Measurements from ENCODE around the gene CHAT. TPM values are rescaled to one million over a fixed set of nuclear protein-coding genes. Genes with fewer than 3 reads are reported as not detected.

The CHAT gene
- total RNA-seq, 1 donor from 2014 or later, result not detected

DNA sequence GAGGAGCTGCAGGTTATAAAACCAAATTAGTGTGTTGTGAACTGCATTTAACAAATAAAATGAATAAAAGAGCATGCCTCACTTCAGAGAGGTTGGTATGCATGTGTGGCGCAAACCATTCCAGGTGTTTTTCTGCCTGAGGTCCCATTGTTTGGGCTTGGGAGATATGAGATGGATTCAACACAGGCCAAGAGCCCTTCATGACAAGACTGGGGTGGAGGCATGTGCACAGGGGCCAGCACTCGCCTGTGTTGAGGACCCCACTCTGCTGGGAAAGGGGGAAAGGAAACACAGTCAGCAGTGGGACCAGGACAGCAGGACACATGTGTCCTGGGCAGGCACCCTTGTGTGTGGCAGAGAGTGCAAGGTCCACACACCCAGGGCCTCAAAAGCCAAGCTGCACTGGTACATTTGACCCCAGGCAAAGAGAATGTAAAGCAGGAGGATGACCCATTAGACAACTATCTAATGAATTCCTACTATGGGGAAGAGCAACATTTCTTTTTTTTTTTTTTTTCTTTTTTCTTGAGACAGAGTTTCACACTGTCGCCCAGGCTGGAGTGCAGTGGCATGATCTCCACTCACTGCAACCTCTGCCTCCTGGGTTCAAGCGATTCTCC lies 12.9 kb upstream of the CHAT start:
- H3K4me1 Mint-ChIP-seq, result no peaks in the 10 kb centered on the region
- H3K27ac Mint-ChIP-seq, result no peak overlapping the region
- H3K4me3 Mint-ChIP-seq, result no peak overlapping the region
- peaks cover 7% of the 10 kb centered on the region for H3K27me3 Mint-ChIP-seq
- H3K36me3 Mint-ChIP-seq (ENCODE audit: low read depth), result no peaks in the 10 kb centered on the region
- intact Hi-C loops (cut with micrococcal nuclease), result no loop called here
- no peak for DNase-seq
- no peaks in the 10 kb centered on the region for H3K9me3 Mint-ChIP-seq

DNA sequence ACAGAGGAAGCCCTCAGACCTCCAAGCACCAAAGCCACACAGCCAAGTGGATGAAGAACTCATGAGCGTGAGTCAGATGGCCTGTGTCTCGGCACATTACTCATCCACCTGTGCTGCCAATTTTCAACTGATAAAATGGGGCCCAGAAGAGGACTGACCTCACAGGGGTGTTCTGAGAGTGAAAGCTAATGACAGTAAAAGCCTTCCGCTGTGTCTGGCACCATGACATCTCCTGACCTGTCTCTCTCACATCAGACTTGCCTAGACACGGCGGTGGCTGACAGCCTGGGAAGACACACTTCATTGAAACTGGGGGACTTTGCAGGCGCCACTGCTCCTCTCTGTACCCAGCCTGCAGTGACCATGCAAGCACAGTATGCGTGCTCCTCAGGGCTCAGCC lies 12.0 kb upstream of the CHAT start:
- Mint-ChIP-seq H3K4me1 (no peaks in the 10 kb centered on the region), H3K27ac (no peak overlapping the region), H3K36me3 (ENCODE audit: low read depth) (no peaks in the 10 kb centered on the region), H3K9me3 (no peaks in the 10 kb centered on the region), H3K4me3 (no peak overlapping the region), H3K27me3 (peaks cover 7% of the 10 kb centered on the region)
- intact Hi-C loops (cut with micrococcal nuclease), result no loop called here
- DNase-seq, result no peak

DNA sequence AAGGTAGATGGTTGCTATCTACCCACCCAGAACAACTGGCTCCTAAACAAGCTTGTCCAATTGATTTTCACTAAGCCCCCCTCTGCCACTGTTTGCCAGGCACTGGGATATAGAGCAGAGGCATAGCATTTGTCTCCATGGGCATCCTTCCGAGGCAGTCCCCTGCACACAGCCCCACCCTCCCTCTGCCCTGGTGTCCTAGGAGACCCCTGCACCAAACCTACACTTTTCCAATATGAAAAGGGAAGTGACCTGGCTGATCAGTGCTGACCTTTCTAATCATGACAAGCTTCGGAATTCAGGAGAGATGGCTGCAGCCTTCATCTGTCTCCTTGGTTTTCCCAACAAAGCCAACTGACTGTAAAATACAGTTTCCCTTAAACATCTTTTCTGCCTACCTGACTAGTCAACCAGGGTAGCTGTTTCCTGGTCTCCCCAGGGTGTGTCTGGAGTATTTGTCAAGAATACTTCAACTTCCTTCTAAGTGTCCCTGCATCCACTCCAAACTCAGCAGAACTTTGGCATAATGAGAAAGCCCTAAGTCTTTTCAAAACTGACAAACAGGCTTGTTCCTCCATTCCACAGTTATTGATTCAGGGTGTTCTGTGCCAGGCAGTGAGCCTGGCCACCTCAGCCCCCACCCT lies 11.3 kb upstream of the CHAT start:
- Mint-ChIP-seq H3K36me3 (ENCODE audit: low read depth) (no peaks in the 10 kb centered on the region), H3K27me3 (peaks cover 12% of the 10 kb centered on the region), H3K4me3 (no peak overlapping the region), H3K9me3 (no peaks in the 10 kb centered on the region), H3K4me1 (peaks cover 3% of the 10 kb centered on the region), H3K27ac (no peak overlapping the region)
- intact Hi-C loops (cut with micrococcal nuclease), result no loop called here
- DNase-seq, result no peak

DNA sequence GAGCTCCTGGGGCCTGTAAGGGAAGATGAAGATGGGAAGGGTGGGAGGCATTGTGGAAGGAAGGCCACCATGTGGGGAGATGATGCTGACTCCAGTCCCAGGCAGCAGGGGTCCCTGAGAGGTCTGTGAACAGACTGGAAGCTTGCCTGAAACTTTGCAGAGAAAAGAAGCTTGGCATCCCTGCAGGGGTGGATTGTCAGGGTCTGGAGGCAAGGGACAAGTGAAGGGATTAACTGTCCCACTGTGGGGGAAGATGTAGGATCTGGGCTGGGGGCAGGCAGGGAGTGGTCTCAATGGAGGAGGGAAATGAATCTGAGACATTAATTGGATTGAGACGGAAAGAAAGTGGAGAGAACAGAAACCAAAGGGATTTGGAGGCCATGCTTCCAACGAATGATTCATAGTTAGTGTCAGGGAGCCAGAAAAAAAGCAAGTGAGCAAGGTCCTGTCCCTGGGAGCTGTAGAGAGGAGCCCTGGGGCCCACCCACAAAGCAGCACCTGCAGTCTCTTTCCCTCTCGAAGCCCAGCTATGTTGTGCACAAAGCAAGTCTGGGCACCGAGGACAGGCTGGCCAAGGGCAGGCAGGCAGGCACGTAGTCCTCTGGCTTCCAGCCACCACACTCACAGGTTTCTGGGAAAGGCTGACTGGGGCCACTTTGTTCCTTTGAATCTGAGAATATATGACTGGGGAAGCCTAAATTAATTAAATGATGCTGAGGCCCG lies 8.5 kb upstream of the CHAT start:
- Mint-ChIP-seq H3K27me3 (peaks cover 29% of the 10 kb centered on the region), H3K36me3 (ENCODE audit: low read depth) (no peaks in the 10 kb centered on the region)

DNA sequence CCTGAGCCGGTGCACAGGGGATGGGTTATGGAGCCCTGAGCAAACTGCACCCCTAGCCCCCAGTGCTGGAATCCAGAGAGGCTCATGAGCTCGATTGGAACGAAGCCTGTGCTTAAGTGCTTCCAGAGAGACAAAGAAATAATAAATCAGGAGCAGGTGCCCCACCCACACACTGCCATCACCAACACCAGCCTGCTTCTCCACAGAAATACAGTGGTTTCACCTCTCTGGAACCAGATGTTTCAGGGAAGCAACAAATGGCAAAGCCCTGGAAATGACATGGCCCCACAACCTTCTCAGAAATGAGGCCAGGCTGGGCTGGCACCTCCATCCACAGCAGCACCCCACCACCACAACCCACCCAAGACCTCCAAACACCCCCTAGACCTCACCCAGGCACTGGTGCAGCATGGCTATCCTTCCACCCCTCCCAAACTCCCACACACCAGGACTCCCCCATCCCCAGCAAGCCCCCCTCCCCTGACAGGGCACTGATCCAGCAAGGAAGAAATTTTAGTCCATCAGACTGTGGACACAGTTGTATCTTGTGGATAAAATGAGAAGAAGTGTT lies 7.8 kb upstream of the CHAT start:
- Mint-ChIP-seq H3K4me3 (no peak overlapping the region), H3K27ac (no peak overlapping the region), H3K9me3 (no peaks in the 10 kb centered on the region), H3K36me3 (ENCODE audit: low read depth) (no peaks in the 10 kb centered on the region), H3K4me1 (peaks cover 3% of the 10 kb centered on the region), H3K27me3 (peaks cover 31% of the 10 kb centered on the region)
- no peak for DNase-seq
- intact Hi-C loops (cut with micrococcal nuclease), result loop anchor here (2.0 to 5.0 kb wide), 2 partner anchors 157 to 209 kb away; partner anchors contain the start of genes DRGX and OGDHL

More for the DNA sequence above, 8.5 kb upstream of the CHAT start:
- H3K4me3 Mint-ChIP-seq, result no peak overlapping the region
- no peaks in the 10 kb centered on the region for H3K9me3 Mint-ChIP-seq
- intact Hi-C loops (cut with micrococcal nuclease), result loop anchor here (5.0 kb wide), 1 partner anchor 208 kb away; the partner anchor contains the start of gene DRGX
- no peak overlapping the region for H3K27ac Mint-ChIP-seq
- peaks cover 3% of the 10 kb centered on the region for H3K4me1 Mint-ChIP-seq
- no peak for DNase-seq

DNA sequence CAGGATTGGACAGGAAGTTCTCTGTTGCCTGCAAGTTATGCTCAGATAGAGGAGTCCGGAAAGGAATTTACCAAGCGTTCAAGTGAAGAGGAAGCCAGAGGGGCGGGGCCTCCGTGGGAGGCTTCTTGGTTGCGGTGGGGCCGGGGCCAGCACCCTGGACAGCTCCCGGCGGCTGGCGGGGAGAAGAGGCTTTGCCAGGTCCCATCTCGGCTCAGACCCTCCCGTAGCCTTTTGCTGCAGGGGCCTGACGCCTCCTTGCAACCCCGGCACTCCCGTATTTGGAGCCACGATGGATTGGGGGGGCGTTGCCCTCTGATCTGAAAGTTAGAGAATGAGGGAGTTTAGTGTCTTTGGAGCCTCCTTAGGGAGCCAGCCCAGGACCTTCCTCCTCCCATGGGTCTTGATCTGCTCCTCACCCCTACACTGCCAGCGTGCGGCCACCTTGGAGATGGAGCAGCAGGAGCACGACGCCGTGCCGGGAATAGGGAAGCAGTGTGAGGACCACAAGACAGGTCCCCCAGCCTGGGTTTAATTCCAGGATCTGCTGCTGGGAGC lies 6.8 kb upstream of the CHAT start:
- Mint-ChIP-seq H3K36me3 (ENCODE audit: low read depth) (no peaks in the 10 kb centered on the region), H3K9me3 (peaks cover 2% of the 10 kb centered on the region), H3K4me3 (no peak overlapping the region), H3K27me3 (peaks cover 42% of the 10 kb centered on the region), H3K4me1 (peaks cover 3% of the 10 kb centered on the region), H3K27ac (no peak overlapping the region)
- DNase-seq, result peak; percentile 95
- intact Hi-C loops (cut with micrococcal nuclease), result loop anchor here (2.0 to 5.0 kb wide), 2 partner anchors 156 to 210 kb away; partner anchors contain the start of genes DRGX and OGDHL

DNA sequence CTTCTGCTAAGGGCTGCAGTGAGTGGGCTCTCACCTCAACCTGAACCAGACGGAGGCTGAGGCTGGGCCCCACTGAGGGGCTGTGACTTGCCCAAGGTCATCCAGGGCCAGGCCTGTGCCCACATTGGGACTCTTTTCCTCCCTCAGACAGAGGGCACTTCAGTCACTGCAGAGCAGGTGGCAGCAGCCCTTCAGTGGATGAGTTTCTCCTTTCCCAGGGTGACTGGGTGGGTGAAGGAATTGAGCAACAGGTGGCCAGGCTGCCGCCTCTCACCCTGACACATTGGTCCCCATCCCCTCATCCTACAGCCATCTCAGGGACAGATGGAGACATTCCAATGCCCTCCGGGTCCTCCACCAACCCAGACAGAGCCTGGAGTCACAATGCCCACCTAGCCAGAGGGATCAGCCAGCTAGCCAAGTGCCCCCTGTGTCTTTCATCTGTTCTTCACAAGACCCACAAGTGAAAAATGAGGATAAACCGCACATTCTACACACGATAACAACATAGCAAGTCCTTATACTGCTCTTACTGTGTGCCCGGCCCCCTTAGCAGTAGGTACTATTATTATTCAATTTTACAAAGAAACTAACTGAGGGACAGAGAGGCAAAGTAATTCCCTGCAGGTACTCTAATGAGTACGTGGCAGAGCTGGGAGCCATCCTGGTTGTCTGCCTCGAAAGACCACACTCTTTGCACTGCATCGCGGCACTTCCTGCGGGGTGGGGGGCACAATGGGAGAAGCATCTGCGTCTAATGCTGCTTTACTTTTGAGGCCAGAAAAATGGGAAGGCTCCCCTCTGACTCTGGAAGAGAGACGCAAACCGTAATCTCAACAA lies 5.5 kb upstream of the CHAT start:
- Mint-ChIP-seq H3K36me3 (ENCODE audit: low read depth) (peaks cover 3% of the 10 kb centered on the region), H3K27me3 (peaks cover 53% of the 10 kb centered on the region), H3K4me3 (no peak overlapping the region), H3K4me1 (peaks cover 4% of the 10 kb centered on the region), H3K27ac (no peak overlapping the region), H3K9me3 (peaks cover 7% of the 10 kb centered on the region)
- no peak for DNase-seq
- intact Hi-C loops (cut with micrococcal nuclease), result loop anchor here (5.0 kb wide), 1 partner anchor 211 kb away; the partner anchor contains the start of gene DRGX

DNA sequence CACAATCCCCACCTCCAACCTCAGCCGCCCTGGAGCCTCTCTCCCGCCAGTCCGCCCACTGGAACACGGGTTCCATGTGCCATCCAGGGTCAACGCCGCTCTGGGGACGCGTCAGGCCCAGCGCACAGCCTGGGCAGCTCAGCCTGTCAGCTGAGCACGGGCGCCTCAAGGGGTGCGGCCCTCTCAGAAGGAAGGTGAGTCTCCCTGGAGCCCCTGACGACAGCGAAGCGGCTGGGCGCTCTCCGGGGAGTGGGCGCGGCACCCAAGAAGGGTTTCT lies 4.9 kb upstream of the CHAT start:
- intact Hi-C loops (cut with micrococcal nuclease), result loop anchor here (5.0 kb wide), 1 partner anchor 212 kb away; the partner anchor contains the start of gene DRGX
- Mint-ChIP-seq H3K27me3 (peaks cover 58% of the 10 kb centered on the region), H3K4me1 (peaks cover 4% of the 10 kb centered on the region), H3K4me3 (no peak overlapping the region), H3K36me3 (ENCODE audit: low read depth) (peaks cover 3% of the 10 kb centered on the region), H3K9me3 (peaks cover 7% of the 10 kb centered on the region), H3K27ac (no peak overlapping the region)
- no peak for DNase-seq

DNA sequence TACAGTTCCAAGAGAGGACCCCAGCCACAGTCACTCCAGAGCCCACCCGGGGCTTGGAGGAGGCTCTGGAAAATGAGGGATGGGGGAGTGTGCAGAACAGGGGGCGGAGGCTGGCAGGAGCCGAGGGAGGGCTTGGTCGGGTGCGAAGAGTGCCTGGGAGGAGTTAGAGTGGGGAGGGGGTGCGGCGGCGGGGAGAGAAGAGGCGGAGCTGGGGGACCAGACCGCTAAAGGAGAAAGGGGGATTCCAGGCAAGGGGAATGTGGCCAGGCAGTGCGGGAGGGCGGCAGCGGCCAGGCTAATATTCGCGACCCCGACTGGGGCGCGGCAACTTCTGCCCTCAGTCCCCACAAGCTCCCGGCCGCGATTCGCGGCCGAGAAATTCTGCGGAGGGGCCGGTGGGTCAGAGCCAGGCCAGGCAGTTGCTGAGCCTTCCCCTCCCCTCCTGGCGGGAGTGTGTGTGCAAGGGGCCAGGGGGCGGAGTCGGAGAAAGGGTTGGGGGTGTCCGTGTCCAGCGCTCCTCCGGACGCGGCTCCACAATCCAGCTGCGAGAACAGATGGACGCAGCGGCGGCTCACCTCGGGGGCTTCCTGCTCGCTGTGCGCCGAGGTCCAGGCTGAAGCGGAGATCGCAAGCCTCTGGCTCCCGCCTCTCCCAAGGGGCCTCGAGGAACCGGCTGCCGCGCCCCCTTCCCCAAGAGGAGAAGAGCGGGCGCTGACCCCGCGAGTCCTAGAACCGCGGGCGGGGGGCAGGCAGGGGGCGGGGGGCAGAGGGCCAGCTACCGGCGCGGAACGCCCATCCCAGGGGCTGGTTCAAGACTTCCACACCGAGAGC lies 4.3 kb upstream of the CHAT start:
- no peak for DNase-seq

DNA sequence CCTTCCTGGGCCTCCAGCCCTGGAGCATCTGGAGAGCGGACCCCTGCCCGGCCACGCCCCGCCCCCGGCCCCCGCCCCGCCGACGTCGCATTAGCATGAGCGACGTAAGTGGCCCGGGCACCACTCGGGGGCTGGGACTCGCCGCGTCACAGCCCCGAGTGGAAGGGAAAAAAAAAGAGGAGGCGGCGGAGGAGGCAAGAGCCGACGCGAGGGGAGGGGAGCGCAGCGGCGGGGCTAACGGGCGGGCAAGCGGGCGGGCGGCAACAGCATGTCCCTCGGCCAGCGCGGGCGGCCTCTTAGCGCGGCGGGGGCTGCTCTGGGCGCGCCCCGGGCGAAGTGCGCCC lies 3.8 kb upstream of the CHAT start, which contains the start of gene SLC18A3:
Gene SLC18A3, plus strand, starts transcription at position 197 of the 344 bp plus-strand sequence. CDS start 431 bp downstream, outside the sequence.
- no peak within 1 kb of the TSS for H3K4me3 Mint-ChIP-seq
- peaks cover 7% of the 10 kb centered on the region for H3K9me3 Mint-ChIP-seq
- DNase-seq, result no peak
- H3K4me1 Mint-ChIP-seq, result peaks cover 4% of the 10 kb centered on the region
- no peak within 1 kb of the TSS for H3K27ac Mint-ChIP-seq
- H3K27me3 Mint-ChIP-seq, result peaks cover 60% of the 10 kb centered on the region
- peaks cover 3% of the 10 kb centered on the region for H3K36me3 Mint-ChIP-seq (ENCODE audit: low read depth)
- intact Hi-C loops (cut with micrococcal nuclease), result loop anchor here (10.0 kb wide), 1 partner anchor 1385 kb away; no protein-coding TSS in a partner anchor

More for the DNA sequence above, 4.3 kb upstream of the CHAT start:
- Mint-ChIP-seq H3K4me1 (peaks cover 4% of the 10 kb centered on the region), H3K27me3 (peaks cover 59% of the 10 kb centered on the region), H3K9me3 (peaks cover 7% of the 10 kb centered on the region), H3K27ac (no peak overlapping the region), H3K36me3 (ENCODE audit: low read depth) (peaks cover 3% of the 10 kb centered on the region), H3K4me3 (no peak overlapping the region)
- intact Hi-C loops (cut with micrococcal nuclease), result loop anchor here (5.0 to 10.0 kb wide), 2 partner anchors 212 to 1385 kb away; partner anchors contain the start of gene DRGX

DNA sequence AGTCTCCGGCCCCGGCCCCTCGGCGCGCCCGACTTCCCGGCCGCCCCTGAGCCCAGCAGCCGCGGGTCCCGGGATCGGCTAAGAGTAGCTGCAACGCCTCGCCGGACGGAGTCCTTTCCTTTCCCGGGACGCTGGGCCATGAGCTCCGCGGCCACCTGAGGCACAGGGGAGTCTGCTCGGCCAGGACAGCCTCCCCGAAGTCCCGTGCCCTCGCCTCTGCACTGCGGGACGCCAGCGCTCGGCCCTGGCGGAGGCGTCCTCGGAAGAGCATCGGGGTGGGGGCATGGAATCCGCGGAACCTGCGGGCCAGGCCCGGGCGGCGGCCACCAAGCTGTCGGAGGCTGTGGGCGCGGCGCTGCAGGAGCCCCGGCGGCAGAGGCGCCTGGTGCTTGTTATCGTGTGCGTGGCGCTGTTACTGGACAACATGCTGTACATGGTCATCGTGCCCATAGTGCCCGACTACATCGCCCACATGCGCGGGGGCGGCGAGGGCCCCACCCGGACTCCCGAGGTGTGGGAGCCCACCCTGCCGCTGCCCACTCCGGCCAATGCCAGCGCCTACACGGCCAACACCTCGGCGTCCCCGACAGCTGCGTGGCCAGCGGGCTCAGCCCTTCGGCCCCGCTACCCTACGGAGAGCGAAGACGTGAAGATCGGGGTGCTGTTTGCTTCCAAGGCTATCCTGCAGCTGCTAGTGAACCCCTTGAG lies 3.2 kb upstream of the CHAT start:
- H3K4me3 Mint-ChIP-seq, result no peak overlapping the region
- H3K36me3 Mint-ChIP-seq (ENCODE audit: low read depth), result peaks cover 3% of the 10 kb centered on the region
- H3K9me3 Mint-ChIP-seq, result peaks cover 7% of the 10 kb centered on the region
- peaks cover 4% of the 10 kb centered on the region for H3K4me1 Mint-ChIP-seq
- intact Hi-C loops (cut with micrococcal nuclease), result loop anchor here (10.0 kb wide), 1 partner anchor 1384 kb away; no protein-coding TSS in a partner anchor
- H3K27me3 Mint-ChIP-seq, result peaks cover 63% of the 10 kb centered on the region
- no peak overlapping the region for H3K27ac Mint-ChIP-seq
- DNase-seq, result no peak
